Stimulated activated CD4-positive, alpha-beta T cell treated with anti-CD3 and anti-CD28 coated beads, Interleukin-12 subunit alpha, Interleukin-12 subunit beta, amount 100 ng/mL, for 48 hours (primary cell): Measurements from ENCODE around the gene RPL38.

Experiments used
- DNase-seq, 3 donors: peaks; one replicate each; pipeline ENCODE4 v3.0.0-alpha.2; 2020; ENCODE audit warnings: low read depth in 2 of 3, low spot score in 1 of 3

The RPL38 gene

GRCh38 chr17:74210191-74211140 lies 7.0 kb downstream of the RPL38 start:
- DNase-seq, result peak; percentile 66 to 83 (median 74)

DNA sequence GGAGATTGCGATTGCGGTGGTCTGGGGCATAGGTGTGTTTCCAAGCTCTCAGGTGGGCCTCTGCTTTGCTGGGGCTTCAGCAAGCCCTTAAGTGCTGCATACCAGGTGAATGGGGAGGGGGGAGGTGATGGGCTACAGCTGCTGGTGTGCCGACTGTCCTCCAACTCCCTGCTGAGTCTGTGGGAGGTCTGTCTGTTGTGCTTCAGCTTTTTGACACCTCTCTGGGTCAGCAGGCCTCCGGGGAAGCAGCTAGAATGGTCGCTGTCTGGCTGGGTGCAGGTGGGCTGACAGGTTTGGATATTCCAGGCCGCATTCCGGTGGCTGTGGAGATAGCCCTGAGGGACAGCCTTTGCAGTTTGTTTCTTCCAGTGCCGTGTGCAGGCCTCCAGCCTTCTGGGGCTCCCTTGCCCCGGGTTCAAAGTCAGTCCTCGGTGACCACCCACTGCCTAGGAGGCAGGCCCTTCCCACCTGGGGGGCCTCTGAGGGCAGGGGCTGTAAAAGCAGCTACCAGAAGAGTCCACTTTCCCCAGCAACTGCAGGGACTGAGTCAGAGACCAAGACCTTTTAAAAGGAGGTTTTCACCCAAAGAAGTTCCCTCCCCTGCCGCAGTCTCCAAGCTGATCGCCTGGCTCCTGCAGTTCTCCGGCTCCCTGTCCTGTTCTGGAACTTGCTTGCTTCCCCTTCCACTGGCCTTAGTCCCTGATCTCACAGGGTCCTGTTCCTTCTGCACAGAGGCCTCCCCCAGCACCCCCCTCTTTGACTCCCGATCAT lies 7.8 kb downstream of the RPL38 start:
- no peak for DNase-seq

DNA sequence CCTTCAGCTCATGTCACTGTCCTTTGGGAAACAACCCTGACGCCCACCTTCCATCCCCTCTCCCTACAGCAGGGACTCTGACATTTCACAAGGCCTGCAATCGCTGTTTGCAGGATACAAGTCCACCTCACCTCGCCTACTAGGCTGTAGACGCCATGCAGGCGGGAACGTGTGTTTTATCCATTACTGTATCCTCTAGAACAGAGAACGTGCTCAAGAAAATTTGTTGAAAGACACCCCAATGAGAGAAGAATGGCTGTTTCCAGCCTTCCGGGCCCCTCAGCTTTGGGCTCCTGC lies 8.4 kb downstream of the RPL38 start:
- no peak for DNase-seq

GRCh38 chr17:74212209-74212912 lies 8.9 kb downstream of the RPL38 start:
- DNase-seq, result no peak

DNA sequence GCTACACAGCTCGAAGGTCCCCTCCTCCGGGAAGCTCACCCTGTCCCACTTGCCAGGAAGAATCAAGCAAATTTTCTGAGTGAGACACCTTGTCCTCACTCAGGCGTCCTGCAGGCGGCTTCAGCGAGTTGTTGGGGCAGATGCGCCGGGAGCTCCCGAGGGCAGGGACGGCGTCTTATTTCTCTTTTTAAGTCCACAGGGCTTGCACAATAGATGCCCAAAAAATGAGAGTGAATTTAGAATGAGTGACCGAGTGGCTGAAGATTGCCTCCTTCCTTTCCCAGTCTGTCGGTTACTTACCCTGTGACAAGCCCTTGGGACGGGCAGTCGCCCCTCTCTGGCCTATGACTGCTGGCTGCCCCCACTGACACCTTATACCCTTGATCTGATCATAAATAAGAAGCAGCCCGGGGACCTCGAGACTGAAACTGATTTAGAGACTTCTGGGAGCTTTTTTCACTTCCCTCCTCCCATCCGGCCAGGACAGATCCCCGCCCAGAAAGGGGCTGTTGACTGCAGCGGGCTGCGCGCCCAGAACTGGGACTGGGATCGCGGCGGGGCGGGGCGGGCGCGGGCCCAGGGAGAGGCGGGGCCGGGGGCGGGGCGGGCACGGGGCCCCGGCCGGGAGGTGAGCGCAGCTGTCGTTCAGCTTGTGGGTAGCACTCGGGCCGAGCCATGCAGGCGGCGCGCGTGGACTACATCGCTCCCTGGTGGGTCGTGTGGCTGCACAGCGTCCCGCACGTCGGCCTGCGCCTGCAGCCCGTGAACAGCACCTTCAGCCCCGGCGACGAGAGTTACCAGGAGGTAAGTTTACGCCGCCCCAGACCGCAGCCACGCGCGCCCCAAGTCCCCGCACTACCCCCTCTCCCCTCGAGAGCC lies 9.7 kb downstream of the RPL38 start, which contains the start of gene TTYH2:
Gene TTYH2 (plus strand): TSS at position 659 of the 879 bp plus-strand sequence. CDS start 17 bp downstream, at position 676.
- peak; percentile 52 to 76 (median 56) for DNase-seq

DNA sequence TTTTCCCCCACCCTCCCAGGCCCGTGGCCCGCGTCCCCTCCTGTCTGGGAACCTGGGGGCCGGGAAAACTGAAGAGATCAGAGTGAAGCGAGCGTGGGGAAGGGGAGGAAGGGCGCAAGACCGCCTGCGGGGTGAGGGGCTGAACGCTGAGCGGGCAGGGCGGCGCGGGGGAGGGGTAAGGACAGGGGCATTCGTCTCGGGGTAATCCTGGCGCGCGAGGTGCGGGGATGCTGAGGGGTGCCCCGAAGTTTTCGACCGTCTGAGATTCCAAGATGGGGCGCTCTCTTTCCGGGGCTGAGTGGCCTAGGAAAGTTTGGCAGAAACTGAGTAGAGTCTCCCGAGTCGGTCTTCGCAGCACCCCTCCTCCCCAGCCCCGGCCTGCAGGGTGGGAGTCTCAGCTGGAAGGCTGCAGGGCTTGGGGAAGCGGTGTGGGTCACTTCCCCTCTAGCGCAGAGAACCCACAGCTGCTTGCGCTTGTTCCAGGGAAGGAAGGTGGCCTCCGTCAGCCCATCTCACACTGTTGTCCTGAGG lies 10.4 kb downstream of the RPL38 start:
- DNase-seq, result no peak

DNA sequence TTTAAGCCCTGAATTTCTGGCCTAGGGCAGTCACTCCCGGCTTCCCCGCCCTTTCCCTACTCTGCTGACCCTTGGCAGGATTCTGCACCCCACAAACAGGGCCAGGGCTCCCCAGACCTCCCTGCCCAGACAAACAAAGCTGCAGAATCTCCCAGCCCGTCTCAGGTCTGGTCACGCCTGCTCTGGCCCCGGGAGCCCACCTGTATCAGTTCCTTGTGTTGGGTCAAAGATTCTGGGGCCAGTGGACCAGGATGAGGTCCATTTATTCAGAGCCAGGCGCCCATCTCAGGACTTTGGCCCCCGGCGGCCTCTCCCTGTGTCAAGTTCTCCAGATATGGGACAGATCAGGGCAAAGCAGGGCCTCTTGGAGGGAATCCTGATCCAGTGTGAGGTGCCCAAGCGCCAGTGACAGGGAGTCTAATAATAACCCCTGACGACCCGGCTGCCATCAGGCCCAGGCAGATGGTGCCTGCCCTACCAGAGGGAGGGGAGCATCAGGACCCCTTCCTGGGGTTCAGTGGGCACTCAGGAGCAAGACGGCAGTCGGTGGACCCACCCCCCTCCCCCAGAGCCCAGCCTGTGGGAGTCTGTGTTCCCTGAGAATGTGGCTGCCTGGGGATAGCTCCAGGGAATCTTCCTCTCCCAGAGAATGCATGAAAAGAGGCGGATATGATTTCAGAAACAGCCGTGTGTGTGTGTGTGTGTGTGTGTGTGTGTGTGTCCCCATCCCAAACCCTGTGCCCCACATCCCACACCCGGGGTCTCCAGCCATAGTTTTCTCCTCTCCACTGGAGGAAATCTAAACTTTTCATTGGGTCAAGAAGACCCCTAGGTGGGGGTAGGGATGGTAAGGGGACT lies 11.2 kb downstream of the RPL38 start:
- DNase-seq, result no peak

DNA sequence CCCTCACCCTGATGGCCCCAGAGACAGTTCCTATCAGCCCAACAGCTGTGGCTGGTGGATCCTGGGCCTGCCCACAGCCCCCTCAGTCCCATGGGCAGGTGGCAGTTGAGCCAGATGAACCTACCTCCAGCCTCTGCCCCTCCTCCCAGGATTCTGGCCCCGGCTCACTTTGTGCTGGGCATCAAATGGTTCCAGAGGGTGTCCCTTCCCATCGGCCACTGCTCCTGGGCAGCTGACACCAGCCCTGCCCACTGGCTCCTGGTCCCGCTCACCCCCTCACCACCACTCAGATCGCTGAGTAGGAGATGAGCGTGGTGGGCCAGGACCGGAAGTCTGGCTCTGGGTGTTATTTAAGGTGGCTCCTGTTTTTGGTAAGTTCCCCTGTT lies 11.9 kb downstream of the RPL38 start:
- DNase-seq, result no peak

GRCh38 chr17:74216505-74216904 lies 13.0 kb downstream of the RPL38 start:
- no peak for DNase-seq

DNA sequence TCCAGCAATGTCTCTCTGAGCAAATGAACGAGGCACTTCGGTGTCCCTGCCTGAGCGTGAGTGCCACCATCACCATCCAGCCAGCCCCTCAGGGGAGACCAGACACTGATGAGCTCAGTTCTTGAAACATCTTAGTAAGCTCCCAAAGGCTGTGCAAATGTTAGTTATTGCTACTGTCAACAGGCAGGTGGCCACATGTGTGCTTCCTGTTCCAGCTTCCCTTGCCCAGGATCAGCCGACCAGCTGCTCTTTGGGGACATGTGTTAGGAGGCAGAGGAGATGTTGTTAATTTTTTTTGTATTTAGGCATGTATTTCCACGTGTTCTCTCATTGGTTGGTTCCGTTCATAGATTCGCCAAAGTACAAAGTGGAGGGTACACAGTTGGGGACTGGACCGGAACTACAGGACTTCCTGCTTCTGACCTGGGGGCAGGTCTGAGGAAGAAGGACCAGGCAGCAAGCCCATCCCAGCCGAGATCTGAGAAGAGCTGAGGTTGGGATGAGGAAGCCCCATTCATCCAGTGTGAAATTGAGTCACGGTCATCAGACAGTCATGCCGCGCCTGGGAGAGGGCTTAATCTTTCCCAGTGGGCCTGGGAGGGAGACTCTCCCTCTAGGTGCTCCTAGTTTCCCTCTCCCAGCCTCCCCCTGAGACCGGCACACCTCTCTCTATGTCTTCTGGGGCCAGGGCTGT lies 13.7 kb downstream of the RPL38 start:
- DNase-seq, result no peak

- DNase-seq, result no peak
Measured at GRCh38 chr17:74217888-74218287, 14.4 kb downstream of the RPL38 start.

- DNase-seq, result no peak
Measured at GRCh38 chr17:74218436-74218835, 15.0 kb downstream of the RPL38 start.

- DNase-seq, result no peak
Measured at GRCh38 chr17:74219576-74220133, 16.2 kb downstream of the RPL38 start.

GRCh38 chr17:74220219-74220618 lies 16.7 kb downstream of the RPL38 start:
- DNase-seq, result no peak

DNA sequence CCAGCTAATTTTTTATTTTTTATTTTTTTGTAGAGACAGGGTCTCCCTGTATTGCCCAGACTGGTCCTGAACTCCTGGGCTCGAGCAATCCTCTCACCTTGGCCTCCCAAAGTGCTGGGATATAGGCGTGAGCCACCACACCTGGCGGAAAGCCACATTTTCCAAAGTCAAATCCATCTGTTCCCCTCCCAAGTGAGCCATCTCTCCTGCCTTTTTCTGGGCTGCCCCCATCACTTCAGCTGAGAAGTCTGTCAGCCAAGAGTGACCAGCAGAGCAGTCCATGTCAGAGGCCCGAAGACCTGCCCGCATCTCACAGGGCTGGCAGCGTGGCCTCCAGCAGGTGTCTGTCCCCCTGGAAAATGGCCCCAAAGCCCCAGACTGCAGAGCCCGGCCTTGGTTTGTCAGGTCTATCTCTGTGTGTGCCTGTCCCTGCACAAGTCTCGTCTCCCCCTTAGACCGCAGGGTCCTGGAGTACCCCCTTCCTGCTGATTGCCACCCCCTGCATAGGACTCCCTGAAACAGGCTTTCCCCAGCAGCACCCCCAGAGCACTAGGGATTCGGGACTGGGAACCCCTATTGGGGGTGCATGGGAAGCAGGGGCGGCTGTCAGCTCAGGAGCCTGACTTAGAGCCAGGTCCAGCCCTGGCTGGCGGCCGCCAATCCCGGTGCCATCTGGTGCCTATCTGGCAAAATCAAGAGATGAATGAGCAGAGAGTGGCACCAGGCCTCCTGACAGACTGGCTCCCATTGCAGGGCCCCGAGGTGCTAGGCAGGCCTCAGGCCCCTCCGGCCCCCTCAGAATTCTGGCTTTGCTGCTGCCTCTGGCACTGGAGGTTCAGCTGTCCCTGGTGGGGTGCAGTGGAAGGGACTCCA lies 17.7 kb downstream of the RPL38 start:
- no peak for DNase-seq

DNA sequence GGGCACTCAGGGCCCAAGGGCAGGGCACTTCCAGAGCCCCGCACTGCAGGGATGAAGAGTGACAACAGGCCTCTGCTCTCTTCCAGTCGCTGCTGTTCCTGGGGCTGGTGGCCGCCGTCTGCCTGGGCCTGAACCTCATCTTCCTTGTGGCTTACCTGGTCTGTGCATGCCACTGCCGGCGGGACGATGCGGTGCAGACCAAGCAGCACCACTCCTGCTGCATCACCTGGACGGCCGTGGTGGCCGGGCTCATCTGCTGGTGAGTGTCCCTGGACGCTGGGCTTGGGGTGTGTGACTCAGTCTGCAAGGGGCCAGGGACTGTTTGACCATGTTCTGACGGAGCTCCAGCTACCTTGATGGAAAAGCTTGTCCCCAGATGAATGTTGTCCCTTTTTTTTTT lies 18.9 kb downstream of the RPL38 start:
- no peak for DNase-seq

DNA sequence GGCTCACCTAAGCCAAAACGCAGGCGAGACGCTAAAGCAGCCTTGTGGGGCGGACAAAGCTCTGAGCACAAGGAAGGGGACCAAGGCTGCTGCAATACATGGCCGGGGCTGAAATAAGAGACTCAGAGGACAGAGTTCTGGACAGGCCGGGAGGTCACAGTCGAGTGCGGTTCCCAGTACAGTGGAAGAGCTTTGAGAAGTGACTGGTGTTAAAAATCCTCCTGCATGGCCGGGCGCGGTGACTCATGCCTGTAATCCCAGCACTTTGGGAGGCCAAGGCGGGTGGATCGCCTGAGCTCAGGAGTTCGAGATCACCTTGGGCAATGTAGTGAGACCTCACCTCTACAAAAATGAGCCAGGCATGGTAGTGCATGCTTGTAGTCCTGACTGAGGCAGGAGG lies 20.4 kb downstream of the RPL38 start:
- DNase-seq, result no peak
